ENCODE results near the gene EIF5.

GRCh38 chr14:103393070-103393469 is 59.0 kb downstream of the EIF5 start:
- TF ChIP-seq CTCF (conservative IDR thresholded peaks at IDR 0.05 in 1 of 2, IDR thresholded peaks at IDR 0.05 in 1 of 2; ENCODE audit: extremely low read depth in 1 of 2, insufficient read depth in 1 of 2, low read depth in 1 of 2, low read length in 2 of 2): no peak
- TF ChIP-seq EZH2 (IDR thresholded peaks at IDR 0.05; ENCODE audit: borderline replicate concordance, low read length): no peak

Data from mammary epithelial cell (primary cell).